GM18873 (cell line): ENCODE measurements around the gene COL4A1.

ENCODE experiments used
- ATAC-seq: cut with Tn5 transposase; IDR thresholded peaks from one replicate; pipeline ENCODE4 v1.9.1; 2021; ENCODE audit warnings: mild to moderate bottlenecking, moderate library complexity, moderate number of reproducible peaks; ENCODE audit not compliant: unreplicated experiment, low FRiP score

COL4A1 gene

GRCh38 chr13:110182461-110182860 lies 124.5 kb downstream of the COL4A1 start:
- no peak for ATAC-seq

- no peak for ATAC-seq
These were observed 125.0 kb downstream of the COL4A1 start for GRCh38 chr13:110182003-110182402.

GRCh38 chr13:110179857-110180147 lies 127.2 kb downstream of the COL4A1 start:
- no peak for ATAC-seq

- ATAC-seq: no peak
These were observed 127.7 kb downstream of the COL4A1 start for GRCh38 chr13:110179116-110179856.

GRCh38 chr13:110177790-110178189 lies 129.2 kb downstream of the COL4A1 start:
- no peak for ATAC-seq

- no peak for ATAC-seq
These were observed 130.5 kb downstream of the COL4A1 start for GRCh38 chr13:110176431-110176830.

- no peak for ATAC-seq
These were observed 133.6 kb downstream of the COL4A1 start for GRCh38 chr13:110173247-110173818.

- ATAC-seq: no peak
These were observed 136.1 kb downstream of the COL4A1 start for GRCh38 chr13:110170882-110171281.

GRCh38 chr13:110170020-110170790 lies 136.8 kb downstream of the COL4A1 start:
- ATAC-seq: no peak

GRCh38 chr13:110168999-110169933 lies 137.7 kb downstream of the COL4A1 start:
- ATAC-seq: no peak

GRCh38 chr13:110166598-110166997 lies 140.4 kb downstream of the COL4A1 start:
- ATAC-seq: no peak

- ATAC-seq: no peak
These were observed 142.3 kb downstream of the COL4A1 start for GRCh38 chr13:110164706-110165105.

- no peak for ATAC-seq
These were observed 143.9 kb downstream of the COL4A1 start for GRCh38 chr13:110162866-110163658.

- no peak for ATAC-seq
These were observed 144.9 kb downstream of the COL4A1 start for GRCh38 chr13:110162053-110162452.

- no peak for ATAC-seq
These were observed 145.7 kb downstream of the COL4A1 start for GRCh38 chr13:110161112-110161882.

GRCh38 chr13:110158226-110158625 lies 148.7 kb downstream of the COL4A1 start:
- no peak for ATAC-seq

GRCh38 chr13:110157718-110158117 lies 149.2 kb downstream of the COL4A1 start:
- no peak for ATAC-seq

- no peak for ATAC-seq
These were observed 150.5 kb downstream of the COL4A1 start for GRCh38 chr13:110156301-110157049.
